Measurements from ENCODE around the gene SMIM10L1. TPM values are rescaled to one million over a fixed set of nuclear protein-coding genes. Genes with fewer than 3 reads are reported as not detected.

The SMIM10L1 gene
- total and polyA plus RNA-seq, 2 of the 8 experiments (the other 6 are each of a cell fraction or from before 2014, with no cell fraction given): 3.7 to 14.2 TPM

- TF ChIP-seq RNF2 (IDR thresholded peaks at IDR 0.05; ENCODE audit: borderline replicate concordance, low read depth, low read length, missing control alignments, poor library complexity, severe bottlenecking) (no peak), SP4 (IDR thresholded peaks at IDR 0.05; ENCODE audit: low read length) (no peak), SP1 (IDR thresholded peaks at IDR 0.05; ENCODE audit: low read depth, low read length) (no peak), EGR1 (IDR thresholded peaks at IDR 0.05; ENCODE audit: borderline replicate concordance, low read depth, low read length) (no peak), TBP (IDR thresholded peaks at IDR 0.05; ENCODE audit: low read depth, low read length) (peak; percentile 78), PHF8 (conservative IDR thresholded peaks at IDR 0.05; ENCODE audit: low read depth, low read length) (peak; percentile 99), RAD21 (IDR thresholded peaks at IDR 0.05 in 1 of 2, conservative IDR thresholded peaks at IDR 0.05 in 1 of 2; ENCODE audit: low read depth in 2 of 2, low read length in 2 of 2) (no peak), EP300 (IDR thresholded peaks at IDR 0.05; ENCODE audit: borderline replicate concordance in 1 of 2, low read depth in 2 of 2, low read length in 2 of 2) (no peak), CBX8 (IDR thresholded peaks at IDR 0.05; ENCODE audit: borderline replicate concordance, low read depth, low read length) (no peak), GABPA (IDR thresholded peaks at IDR 0.05; ENCODE audit: borderline replicate concordance, insufficient read depth, low read length) (no peak), CEBPB (IDR thresholded peaks at IDR 0.05; ENCODE audit: low read depth, low read length) (no peak), FOSL1 (IDR thresholded peaks at IDR 0.05; ENCODE audit: insufficient read depth, low read depth, low read length) (no peak), MAX (IDR thresholded peaks at IDR 0.05) (peak; percentile 64), ATF3 (IDR thresholded peaks at IDR 0.05; ENCODE audit: insufficient read depth, low read depth, low read length) (no peak), RFX5 (IDR thresholded peaks at IDR 0.05; ENCODE audit: borderline replicate concordance, low read depth, low read length) (no peak), SAP30 (IDR thresholded peaks at IDR 0.05; ENCODE audit: insufficient read depth, insufficient replicate concordance, low read length) (no peak), BACH1 (IDR thresholded peaks at IDR 0.05; ENCODE audit: low read length) (no peak; the same call in 1 of the 2 replicates), HDAC2 (IDR thresholded peaks at IDR 0.05; ENCODE audit: borderline replicate concordance in 1 of 2, low read depth in 2 of 2, low read length in 2 of 2) (peak in 1 of 2 experiments; percentile 73; a peak in 1 of 4 replicates)
- TF ChIP-seq, protein P1, sequence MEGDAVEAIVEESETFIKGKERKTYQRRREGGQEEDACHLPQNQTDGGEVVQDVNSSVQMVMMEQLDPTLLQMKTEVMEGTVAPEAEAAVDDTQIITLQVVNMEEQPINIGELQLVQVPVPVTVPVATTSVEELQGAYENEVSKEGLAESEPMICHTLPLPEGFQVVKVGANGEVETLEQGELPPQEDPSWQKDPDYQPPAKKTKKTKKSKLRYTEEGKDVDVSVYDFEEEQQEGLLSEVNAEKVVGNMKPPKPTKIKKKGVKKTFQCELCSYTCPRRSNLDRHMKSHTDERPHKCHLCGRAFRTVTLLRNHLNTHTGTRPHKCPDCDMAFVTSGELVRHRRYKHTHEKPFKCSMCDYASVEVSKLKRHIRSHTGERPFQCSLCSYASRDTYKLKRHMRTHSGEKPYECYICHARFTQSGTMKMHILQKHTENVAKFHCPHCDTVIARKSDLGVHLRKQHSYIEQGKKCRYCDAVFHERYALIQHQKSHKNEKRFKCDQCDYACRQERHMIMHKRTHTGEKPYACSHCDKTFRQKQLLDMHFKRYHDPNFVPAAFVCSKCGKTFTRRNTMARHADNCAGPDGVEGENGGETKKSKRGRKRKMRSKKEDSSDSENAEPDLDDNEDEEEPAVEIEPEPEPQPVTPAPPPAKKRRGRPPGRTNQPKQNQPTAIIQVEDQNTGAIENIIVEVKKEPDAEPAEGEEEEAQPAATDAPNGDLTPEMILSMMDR (IDR thresholded peaks at IDR 0.05; ENCODE audit: control extremely low read depth in 1 of 3, insufficient read depth in 1 of 3, low read depth in 1 of 3, low read length in 3 of 3): no peak
Measured at GRCh38 chr12:11171145-11171968, at the start of gene SMIM10L1 (continued).
